Endothelial cell (in vitro differentiated cells): ENCODE results near the gene NRCAM. TPM values are rescaled to one million over a fixed set of nuclear protein-coding genes. Genes with fewer than 3 reads are reported as not detected.
"Not testable (repeated sequence)": the region's sequence is repeated elsewhere in the genome, so short reads cannot be mapped to it uniquely, and the experiment has no call there.

Source experiments
- DNase-seq: peaks from one replicate; pipeline ENCODE4 v3.0.0; 2021; ENCODE audit warnings: low spot score
- H3K27ac Mint-ChIP-seq: one replicate; pipeline ENCODE4 v1.8.0; 2021; ENCODE audit warnings: mixed read lengths, inconsistent platforms; ENCODE audit not compliant: unreplicated experiment
- H3K27me3 Mint-ChIP-seq: one replicate; pipeline ENCODE4 v1.8.0; 2021; ENCODE audit warnings: mild to moderate bottlenecking, moderate library complexity, mixed read lengths, inconsistent platforms; ENCODE audit not compliant: unreplicated experiment
- H3K36me3 Mint-ChIP-seq: one replicate; pipeline ENCODE4 v1.8.0; 2021; ENCODE audit warnings: mild to moderate bottlenecking, low read depth, mixed read lengths, inconsistent platforms; ENCODE audit not compliant: unreplicated experiment
- H3K4me1 Mint-ChIP-seq: one replicate; pipeline ENCODE4 v1.8.0; 2021; ENCODE audit warnings: mild to moderate bottlenecking, mixed read lengths, inconsistent platforms; ENCODE audit not compliant: unreplicated experiment
- H3K4me3 Mint-ChIP-seq: one replicate; pipeline ENCODE4 v1.8.0; 2021; ENCODE audit warnings: mild to moderate bottlenecking, mixed read lengths, inconsistent platforms; ENCODE audit not compliant: unreplicated experiment
- H3K9me3 Mint-ChIP-seq: one replicate; pipeline ENCODE4 v1.8.0; 2021; ENCODE audit warnings: mixed read lengths, inconsistent platforms; ENCODE audit not compliant: unreplicated experiment
- total RNA-seq: library from RNA; stranded (reverse); fragmentation: NEBNext Ultra II Directional; extraction: Animal tissue kit (Norgen Biotek cat#: 25700); gene quantifications from one replicate; pipeline ENCODE4 v1.2.1, GENCODE V29; 2021; ENCODE audit not compliant: unreplicated experiment
- TF ChIP-seq, protein P1 (sequence below): fragments of 200-600 bp; sonication (generic); IDR thresholded peaks from one replicate; pipeline ENCODE4 v1.5.0; 2021; ENCODE audit warnings: antibody characterized with exemption; ENCODE audit not compliant: unreplicated experiment

NRCAM gene
- total RNA-seq, 1 donor from 2014 or later: 2.2 TPM

DNA sequence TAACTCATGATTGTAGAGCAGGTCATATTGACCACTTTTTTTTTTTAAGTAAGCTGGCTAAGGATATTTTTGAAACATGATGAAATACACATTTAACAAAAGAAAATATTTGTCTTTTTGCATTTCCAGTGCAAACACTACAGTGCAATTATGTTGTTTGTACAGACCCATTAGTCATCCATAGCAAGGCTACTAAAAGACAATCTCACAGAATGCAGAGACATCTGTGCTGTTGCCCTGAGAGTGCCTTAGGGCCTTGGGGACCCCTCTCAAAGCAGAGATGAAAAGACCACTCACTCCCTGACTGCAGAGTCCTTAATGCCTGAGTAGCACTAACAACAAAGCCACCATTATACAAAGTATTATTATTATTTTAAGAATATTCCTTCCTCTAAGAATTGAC is 104.5 kb downstream of the NRCAM start:
- H3K27ac Mint-ChIP-seq: no peak overlapping the region
- DNase-seq: no peak
- peaks cover 2% of the 10 kb centered on the region for H3K27me3 Mint-ChIP-seq
- H3K4me1 Mint-ChIP-seq: no peaks in the 10 kb centered on the region
- H3K4me3 Mint-ChIP-seq: no peak overlapping the region
- no peaks in the 10 kb centered on the region for H3K9me3 Mint-ChIP-seq
- H3K36me3 Mint-ChIP-seq: no peaks in the 10 kb centered on the region
- TF ChIP-seq, protein P1, sequence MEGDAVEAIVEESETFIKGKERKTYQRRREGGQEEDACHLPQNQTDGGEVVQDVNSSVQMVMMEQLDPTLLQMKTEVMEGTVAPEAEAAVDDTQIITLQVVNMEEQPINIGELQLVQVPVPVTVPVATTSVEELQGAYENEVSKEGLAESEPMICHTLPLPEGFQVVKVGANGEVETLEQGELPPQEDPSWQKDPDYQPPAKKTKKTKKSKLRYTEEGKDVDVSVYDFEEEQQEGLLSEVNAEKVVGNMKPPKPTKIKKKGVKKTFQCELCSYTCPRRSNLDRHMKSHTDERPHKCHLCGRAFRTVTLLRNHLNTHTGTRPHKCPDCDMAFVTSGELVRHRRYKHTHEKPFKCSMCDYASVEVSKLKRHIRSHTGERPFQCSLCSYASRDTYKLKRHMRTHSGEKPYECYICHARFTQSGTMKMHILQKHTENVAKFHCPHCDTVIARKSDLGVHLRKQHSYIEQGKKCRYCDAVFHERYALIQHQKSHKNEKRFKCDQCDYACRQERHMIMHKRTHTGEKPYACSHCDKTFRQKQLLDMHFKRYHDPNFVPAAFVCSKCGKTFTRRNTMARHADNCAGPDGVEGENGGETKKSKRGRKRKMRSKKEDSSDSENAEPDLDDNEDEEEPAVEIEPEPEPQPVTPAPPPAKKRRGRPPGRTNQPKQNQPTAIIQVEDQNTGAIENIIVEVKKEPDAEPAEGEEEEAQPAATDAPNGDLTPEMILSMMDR: no peak

DNA sequence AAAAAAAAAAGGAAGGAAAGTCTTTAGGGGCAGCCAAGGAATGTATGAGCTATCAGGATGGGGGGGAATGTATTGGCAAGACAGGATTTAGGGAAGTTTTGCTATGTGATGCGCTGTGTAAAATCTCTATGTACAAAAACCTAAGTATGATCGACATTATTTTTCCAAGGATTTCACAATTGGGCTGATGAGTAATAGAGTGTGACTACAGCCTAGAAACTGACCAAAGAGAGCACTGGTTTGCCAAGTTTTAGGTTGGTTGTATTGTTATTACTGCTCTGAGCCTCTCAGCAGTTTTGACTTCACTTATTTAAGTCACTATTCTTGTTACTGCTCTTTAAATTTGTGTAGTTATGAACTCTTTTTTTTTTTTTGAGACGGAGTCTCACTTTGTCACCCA is 107.3 kb downstream of the NRCAM start:
- Mint-ChIP-seq H3K4me3 (no peak overlapping the region), H3K36me3 (no peaks in the 10 kb centered on the region), H3K27me3 (no peaks in the 10 kb centered on the region), H3K27ac (no peak overlapping the region), H3K4me1 (no peaks in the 10 kb centered on the region), H3K9me3 (no peaks in the 10 kb centered on the region)
- TF ChIP-seq, protein P1: no peak
- no peak for DNase-seq

DNA sequence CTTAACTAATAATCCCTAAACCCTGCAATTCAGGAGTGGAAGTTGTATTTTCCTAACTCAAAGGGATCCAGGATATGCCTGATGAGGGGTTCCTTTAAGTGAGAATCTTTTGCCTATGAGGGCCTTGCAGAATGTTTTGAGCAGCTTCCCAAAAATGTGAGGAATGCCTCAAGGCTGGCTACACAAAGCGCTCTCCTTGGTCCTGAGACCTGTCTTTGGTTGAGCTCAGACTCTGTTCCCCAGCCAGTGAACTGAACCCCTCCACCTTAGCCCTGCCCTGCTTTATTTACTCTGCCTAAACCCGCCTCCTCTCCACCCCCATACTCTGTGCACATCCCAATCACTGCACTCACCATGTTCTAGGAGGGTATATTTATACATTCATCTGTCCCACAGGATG is 108.6 kb downstream of the NRCAM start:
- H3K4me1 Mint-ChIP-seq: no peaks in the 10 kb centered on the region
- no peaks in the 10 kb centered on the region for H3K27me3 Mint-ChIP-seq
- H3K36me3 Mint-ChIP-seq: no peaks in the 10 kb centered on the region
- no peaks in the 10 kb centered on the region for H3K9me3 Mint-ChIP-seq
- no peak overlapping the region for H3K4me3 Mint-ChIP-seq
- H3K27ac Mint-ChIP-seq: no peak overlapping the region
- peak; percentile 58 for DNase-seq
- TF ChIP-seq, protein P1: no peak

- TF ChIP-seq, protein P1: no peak
- Mint-ChIP-seq H3K27ac (no peak overlapping the region), H3K4me3 (no peak overlapping the region), H3K36me3 (no peaks in the 10 kb centered on the region), H3K9me3 (no peaks in the 10 kb centered on the region), H3K27me3 (no peaks in the 10 kb centered on the region), H3K4me1 (no peaks in the 10 kb centered on the region)
- no peak for DNase-seq
Observed at GRCh38 chr7:108345710-108346336, 110.4 kb downstream of the NRCAM start.

DNA sequence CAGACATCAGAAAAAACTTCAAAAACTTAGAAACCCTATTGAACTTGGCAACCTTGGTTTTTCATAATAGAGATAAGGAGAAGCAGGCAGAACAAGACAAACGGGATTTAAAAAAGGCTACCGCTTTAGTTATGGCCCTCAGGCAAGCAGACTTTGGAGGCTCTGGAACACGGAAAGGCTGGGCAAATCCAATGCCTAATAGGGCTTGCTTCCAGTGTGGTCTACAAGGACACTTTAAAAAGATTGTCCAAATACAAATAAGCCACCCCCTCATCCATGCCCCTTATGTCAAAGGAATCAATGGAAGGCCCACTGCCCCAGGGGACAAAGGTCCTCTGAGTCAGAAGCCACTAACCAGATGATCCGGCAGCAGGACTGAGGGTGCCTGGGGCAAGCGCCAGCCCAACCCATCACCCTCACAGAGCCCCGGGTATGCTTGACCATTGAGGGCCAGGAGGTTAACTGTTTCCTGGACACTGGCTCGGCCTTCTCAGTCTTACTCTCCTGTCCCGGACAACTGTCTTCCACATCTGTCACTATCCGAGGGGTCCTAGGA is 115.3 kb downstream of the NRCAM start:
- H3K4me3 Mint-ChIP-seq: no peak overlapping the region
- peaks cover 2% of the 10 kb centered on the region for H3K27me3 Mint-ChIP-seq
- TF ChIP-seq, protein P1: no peak
- H3K36me3 Mint-ChIP-seq: no peaks in the 10 kb centered on the region
- no peak for DNase-seq
- peaks cover 11% of the 10 kb centered on the region for H3K4me1 Mint-ChIP-seq
- H3K27ac Mint-ChIP-seq: no peak overlapping the region
- H3K9me3 Mint-ChIP-seq: no peaks in the 10 kb centered on the region

- H3K4me1 Mint-ChIP-seq: peaks cover 11% of the 10 kb centered on the region
- not testable (repeated sequence) for H3K9me3 Mint-ChIP-seq
Observed at GRCh38 chr7:108340406-108340805, 115.8 kb downstream of the NRCAM start.

More at GRCh38 chr7:108340406-108340805, 115.8 kb downstream of the NRCAM start:
- not testable (repeated sequence) for H3K36me3 Mint-ChIP-seq, H3K27ac Mint-ChIP-seq, H3K4me3 Mint-ChIP-seq, DNase-seq, H3K27me3 Mint-ChIP-seq
